HTR-8/SVneo (cell line): ENCODE data around the gene TP53INP2.
"Not testable (repeated sequence)": the region's sequence is repeated elsewhere in the genome, so short reads cannot be mapped to it uniquely, and the experiment has no call there.

ENCODE experiments used
- DNase-seq: peaks from one replicate; pipeline ENCODE4 v3.0.0; 2011; ENCODE audit warnings: low spot score, mixed read lengths; ENCODE audit not compliant: insufficient read length
- FAIRE-seq: peaks from 2 replicates; lab custom pipeline; 2011; peaks lifted over from hg19 to GRCh38; lab: Jason Lieb, UNC

Gene TP53INP2, protein sequence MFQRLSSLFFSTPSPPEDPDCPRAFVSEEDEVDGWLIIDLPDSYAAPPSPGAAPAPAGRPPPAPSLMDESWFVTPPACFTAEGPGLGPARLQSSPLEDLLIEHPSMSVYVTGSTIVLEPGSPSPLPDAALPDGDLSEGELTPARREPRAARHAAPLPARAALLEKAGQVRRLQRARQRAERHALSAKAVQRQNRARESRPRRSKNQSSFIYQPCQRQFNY

DNA sequence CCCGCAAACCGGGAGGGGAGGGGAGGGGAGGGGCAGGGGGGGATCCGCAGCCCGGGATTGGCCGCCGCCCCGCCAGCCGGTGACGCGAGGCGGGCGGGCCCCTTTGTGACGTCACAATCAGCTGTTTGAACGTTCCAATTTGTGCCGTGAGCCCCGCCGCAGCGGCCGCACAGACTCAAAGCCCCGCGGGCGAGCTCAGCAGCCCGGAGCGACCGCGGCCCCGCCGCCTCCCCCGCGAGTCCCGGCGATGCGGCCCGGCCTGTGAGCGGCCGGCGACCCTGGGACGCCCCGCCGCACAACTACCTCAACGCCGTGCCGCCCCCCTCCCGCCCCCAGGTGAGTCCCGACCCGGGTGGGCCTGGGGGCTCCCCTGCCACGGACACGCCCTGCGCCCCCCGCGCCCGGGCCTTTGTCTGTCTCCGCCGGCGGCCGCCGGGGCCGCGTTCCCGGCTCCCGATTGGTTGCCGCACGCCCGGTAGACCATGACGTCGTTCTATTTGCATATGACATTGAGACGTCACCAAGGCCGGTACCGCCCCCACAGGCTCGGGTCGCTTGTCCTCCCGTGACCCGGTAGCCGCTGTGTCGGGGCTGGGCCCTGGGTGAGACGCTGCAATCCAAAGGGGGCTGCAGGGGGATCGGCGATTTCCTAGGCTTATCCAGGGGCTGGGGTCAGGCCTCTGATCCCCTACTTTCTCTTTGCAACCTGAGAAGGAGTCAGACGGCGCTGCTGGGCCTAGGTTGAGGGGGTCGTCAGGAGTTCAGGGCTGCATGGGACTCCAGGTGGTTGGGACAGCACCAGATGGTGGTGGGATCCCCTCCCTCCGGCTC is at the start of gene TP53INP2:
TP53INP2 (plus strand) TSS at position 168 of the 831 bp plus-strand sequence. CDS start 4,396 bp downstream, outside the sequence.
- FAIRE-seq, result no peak
- peak; percentile 83 for DNase-seq

DNA sequence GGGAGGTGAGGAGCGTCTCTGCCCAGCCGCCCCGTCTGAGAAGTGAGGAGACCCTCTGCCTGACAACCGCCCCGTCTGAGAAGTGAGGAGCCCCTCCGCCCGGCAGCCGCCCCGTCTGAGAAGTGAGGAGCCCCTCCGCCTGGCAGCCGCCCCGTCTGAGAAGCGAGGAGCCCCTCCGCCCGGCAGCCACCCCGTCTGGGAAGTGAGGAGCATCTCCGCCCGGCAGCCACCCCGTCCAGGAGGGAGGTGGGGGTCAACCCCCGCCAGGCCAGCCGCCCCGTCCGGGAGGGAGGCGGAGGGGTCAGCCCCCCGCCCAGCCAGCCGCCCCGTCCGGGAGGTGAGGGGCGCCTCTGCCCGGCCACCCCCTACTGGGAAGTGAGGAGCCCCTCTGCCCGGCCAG is 45.5 kb upstream of the TP53INP2 start:
- not testable (repeated sequence) for FAIRE-seq, DNase-seq

DNA sequence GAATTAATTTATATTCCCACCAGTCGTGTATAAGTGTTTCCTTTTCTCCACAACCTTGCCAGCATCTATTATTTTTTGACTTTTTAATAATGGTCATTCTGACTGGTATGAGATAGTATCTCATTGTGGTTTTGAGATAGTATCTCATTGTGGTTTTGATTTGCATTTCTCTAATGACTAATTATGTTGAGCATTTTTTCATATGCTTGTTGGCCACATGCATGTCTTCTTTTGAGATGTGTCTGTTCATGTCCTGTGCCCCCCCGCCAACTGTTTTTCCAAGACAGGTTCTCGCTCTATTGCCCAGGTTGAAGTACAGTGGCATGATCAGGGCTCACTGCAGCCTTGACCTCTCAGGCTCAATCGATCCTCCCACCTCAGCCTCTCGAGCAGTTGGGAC is 42.3 kb upstream of the TP53INP2 start:
- not testable (repeated sequence) for DNase-seq, FAIRE-seq

DNA sequence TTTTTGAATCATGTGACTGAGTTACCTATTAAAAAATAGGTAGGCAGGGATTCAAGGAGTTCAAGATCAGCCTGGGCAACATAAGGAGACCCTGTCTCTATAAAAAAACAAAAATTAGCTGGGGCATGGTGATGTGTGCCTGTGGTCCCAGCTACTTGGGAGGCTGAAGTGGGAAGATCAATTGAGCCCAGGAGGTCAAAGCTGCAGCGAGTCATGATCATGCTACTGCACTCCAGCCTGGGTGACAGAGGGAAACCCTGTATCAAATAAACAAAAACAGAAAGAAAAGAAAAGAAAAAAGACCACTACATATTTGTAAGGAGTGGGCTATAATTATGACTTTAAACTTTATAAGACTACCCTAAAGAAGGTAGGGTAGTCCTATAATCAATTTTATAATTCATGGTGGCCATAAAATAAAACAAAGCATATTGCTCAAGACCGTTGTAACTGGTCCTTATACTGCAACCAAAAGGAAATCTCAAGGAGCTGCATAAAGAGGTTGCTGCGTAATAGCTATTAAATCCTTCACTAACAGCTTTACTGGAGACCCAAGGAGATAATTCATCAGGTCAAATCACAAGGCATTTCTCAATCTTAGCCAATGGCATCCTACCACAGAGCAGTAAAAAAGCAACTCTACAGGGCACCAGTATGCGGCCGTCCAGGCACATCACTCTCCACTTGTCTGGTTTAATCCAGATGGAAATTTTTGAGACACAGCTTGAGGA is 40.8 kb upstream of the TP53INP2 start:
- no peak for FAIRE-seq
- DNase-seq, result no peak

DNA sequence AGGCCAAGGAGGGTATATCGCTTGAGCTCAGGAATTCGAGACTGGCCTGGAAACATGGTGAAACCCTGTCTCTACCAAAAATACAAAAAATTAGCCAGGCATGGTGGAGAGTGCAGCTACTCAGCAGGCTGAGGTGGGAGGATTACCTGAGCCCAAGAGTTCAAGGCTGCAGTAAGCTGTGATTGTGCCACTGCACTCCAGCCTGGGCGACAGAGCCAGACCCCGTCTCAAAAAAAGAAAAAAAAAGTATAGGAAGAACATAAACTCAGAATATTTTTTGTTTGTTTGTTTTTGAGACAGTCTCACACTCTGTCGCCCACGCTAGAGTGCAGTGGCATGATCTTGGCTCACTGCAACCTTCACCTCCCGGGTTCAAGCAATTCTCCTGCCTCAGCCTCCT is 39.4 kb upstream of the TP53INP2 start:
- DNase-seq, FAIRE-seq: not testable (repeated sequence)

DNA sequence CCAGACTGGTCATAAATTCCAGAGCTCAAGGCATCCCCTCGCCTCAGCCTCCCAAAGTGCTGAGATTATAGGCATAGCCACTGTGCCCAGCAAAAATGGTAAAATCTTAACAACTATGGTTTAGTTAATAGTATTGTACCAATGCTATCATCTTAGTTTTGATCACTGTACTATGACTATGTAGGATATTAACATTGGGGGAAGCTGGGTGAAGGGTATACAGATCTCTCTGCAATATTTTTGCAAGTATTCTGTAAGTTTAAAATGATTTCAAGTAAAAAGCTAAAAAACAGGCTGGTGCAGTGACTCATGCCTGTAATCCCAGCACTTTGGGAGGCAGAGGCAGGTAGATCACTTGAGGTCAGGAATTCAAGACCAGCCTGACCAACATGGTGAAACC is 35.0 kb upstream of the TP53INP2 start:
- DNase-seq, result no peak
- FAIRE-seq, result no peak

DNA sequence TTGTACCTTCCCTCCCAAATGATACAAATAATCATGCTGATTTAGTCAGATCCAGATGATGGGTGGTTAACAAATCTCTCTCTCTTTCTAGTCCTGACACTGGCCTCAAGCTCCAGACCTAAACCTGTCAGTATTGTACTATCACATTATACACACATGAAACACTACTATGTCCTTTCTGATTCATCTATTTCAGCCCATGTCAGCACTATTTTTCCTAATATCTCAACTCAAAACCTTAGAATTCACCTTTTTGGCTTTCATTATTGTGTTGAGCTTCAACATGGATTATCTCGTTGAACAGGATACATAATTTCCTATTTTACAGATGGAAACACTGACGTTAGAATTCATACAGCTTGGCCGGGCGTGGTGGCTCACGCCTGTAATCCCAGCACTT is 30.7 kb upstream of the TP53INP2 start:
- FAIRE-seq, result no peak
- DNase-seq, result no peak

DNA sequence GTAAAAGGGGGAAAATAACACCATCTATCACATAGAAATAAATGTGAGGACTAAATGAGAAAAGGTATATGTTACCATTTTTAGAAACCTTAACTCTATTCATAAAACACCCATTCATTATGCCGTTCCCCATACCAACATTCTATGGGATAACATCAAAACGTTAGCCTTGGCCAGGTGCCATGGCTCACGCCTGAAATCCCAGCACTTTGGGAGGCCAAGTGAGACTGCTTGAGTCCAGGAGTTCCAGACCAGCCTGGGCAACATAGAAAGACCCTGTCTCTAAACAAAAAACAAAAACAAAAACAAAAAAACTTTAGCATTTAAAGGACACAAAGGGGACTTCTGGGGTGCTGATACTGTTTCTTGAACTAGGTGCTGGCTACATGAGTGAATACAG is 28.6 kb upstream of the TP53INP2 start:
- no peak for DNase-seq

DNA sequence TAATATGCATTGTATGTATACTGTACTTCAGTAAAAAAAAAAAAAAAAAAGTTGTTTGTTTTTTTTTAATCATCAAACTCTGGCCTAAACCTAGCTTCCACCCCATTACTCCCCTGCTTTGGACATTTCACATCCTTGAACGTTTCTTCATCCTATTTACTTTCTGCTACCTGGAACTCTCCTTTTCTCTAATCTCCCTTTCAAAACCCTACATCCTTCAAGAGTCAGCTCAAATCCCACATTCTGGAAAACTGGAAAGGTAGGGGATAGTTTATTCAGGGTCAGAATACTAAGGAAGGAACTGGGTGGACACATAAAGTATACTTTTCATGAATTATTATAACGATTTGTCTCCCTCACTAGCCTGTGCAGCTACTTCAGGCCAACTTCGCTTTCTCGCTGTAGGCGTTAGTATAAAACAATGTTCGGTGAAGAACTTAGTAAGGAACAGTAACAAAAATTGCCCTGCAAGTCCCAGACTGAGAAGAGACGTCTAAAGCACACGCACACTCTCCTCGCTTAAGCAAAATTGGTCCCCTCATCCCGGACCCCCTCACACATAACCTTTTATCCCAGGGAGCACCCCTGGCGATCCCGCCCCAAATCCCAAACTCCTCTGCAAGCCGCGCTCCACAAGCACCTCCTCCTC is 28.0 kb upstream of the TP53INP2 start:
- FAIRE-seq (no peak), DNase-seq (no peak)

More for the DNA sequence above, 28.6 kb upstream of the TP53INP2 start:
- FAIRE-seq, result no peak

DNA sequence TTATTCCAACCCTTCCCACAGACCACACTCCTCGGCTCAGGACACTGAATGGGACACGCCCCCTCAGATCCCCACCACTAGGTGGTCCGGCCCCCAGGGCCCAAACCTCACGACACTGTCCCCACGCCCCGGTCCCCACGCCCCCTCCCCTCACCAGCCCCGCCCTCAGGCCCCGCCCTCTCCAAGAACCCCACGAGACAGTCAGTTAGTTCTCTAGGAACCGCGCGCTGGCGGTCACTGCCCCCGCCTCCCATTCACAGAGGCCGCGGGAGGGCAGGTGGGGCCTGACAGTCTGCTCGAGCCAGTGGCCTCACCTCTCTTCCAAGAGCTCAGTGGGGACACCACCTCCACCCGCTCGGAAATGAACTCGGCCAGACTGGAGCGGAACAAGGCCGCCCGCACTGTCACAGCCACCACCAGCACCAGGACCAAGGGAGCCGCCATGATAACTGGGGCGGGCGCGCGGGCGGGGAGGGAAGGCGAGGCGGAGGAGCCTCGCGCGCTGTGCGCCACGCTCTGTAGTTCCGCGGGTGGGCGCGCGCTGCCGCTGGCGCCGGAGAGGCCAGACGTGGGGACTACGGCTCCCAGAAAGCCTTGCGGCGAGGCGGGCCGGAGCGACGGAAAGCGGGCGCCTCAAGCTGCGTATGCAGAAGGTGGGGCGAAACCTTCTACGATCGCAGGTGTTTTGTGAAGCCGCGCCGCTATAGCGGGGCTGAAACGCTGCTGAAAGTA is 27.3 kb upstream of the TP53INP2 start, which contains the start of gene PIGU:
PIGU (minus strand) TSS at position 451 of the 732 bp plus-strand sequence; CDS start at position 444, 7 bp downstream.
- FAIRE-seq, result peak; percentile 96
- peak; percentile 95 for DNase-seq

DNA sequence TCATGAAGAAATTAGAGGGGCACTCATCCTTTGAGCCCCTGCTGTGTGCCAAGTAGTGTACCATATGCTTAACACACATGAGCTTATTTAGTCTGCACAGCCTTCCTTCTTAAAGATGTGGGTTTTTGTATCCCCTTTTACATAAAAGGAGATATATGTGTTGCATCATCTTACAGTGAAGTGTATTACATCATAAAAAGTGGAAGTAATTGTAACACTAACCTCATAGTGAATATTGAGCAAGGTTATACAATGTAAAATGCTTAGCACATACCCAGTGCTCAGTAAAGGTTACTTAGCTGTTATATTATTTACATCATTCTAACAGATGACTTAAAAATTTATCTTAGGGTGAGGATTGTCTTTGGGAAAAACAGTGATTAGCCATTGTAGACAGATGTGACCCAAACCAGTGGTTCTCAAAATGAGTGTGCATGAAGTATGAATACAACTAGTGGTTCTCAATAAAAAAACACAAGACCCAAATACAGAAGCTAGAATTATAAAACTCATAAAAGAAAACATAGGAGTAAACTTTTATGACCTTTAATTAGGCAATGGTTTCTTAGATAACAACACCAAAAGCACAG is 23.5 kb upstream of the TP53INP2 start:
- DNase-seq, result no peak
- no peak for FAIRE-seq

DNA sequence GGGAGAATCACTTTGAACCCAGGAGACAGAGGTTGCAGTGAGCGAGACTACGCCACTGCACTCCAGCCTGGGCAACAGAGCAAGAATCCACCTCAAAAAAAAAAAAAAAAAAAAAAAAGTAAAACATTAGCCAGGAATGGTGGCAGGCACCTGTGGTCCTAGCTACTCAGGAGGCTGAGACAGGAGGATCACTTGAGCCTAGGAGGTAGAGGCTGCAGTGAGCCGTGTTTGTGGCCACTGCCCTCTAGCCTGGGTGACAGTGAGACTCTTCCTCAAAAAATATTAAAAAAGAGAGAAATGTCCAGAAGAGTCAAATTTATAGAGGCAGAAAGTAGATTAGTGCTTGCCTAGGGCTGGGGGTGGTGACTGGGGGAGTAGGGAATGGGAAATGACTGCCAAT is 20.5 kb upstream of the TP53INP2 start:
- no peak for DNase-seq
- no peak for FAIRE-seq

DNA sequence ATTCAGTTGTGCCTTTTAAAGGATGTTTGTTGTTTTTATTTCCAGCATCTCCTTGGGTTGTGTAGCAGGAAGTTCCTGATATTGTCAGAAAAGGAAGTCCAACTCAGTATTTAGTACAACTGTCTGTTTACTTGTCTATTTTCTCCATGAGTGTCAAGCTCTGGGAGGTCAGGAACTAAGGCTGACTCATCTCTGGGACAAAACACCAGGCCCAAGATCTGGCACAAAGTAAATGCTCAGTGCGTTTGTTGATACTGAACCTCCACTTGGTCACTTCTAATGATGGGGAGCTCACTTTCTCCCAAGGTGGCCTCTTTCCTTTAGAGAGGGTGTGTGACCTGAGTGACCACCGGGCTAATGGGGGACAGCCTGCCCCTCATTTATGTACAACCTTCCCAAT is 14.7 kb upstream of the TP53INP2 start:
- DNase-seq, result no peak
- FAIRE-seq, result no peak

DNA sequence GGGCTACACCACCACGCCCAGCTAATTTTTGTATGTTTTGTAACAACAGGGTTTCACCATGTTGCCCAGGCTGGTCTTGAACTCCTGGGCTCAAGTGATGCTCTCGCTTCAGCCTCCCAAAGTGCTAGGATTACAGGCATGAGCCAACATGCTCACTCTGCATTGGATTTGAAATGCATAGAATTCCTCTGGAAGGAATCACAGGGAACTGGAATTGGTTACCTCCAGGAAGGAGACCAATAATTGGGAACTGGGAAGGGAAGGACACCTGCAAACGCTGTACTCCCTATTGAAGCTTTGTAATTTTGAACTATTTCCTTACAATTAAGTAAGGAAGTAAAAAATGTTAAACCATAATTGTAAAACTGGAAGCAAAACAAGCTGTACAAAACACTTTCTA is 12.3 kb upstream of the TP53INP2 start:
- DNase-seq, result no peak
- FAIRE-seq, result no peak

DNA sequence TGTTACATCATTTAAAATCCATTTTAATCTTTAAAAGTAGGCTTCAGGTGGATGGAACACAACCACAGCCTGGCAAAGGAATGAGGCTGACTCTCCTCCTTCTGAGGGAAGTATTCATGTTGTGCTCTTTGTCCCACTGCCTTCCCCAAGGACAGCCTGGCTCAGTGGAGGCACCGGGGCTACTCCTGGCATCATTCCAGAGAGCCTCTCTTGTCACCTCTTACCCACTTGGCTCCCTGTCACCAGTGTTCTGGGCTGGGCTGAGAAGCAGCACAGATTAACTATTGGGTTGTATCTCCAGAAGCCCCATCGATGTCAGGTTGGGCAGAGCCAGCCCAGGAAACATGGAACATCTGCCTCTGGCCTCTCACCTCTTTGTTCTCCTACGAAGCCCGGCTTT is 10.7 kb upstream of the TP53INP2 start:
- no peak for DNase-seq

DNA sequence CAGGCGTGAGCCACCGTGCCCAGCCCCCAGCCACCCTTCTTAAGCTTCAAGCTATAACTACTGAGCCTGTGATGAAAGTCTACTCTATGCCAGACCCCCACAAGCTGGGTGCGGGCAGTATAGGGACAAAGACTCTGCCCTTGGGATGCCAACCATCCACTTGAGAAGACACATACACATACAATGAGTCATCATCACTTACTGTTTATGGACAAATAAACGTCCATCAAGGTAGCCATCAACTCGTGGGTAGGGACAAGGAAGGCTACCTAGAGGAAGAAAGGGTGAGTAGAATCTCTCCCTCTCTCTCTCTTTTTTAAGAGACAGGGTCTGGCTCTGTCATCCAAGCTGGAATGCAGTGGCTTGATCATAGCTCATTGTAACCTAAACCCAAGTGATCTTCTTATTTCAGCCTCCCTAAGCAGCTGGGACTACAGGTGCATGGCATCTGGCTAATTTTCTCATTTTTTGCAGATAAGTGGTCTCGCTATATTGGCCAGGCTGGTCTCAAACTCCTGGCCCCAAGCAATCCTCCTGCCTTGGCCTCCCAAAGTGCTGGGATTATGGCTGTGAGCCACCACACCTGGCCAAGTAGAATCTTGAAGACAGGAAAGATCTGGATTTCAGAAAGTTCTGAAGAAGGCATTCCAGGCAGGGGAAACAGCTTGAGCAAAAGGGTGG is 2.6 kb upstream of the TP53INP2 start:
- FAIRE-seq (no peak), DNase-seq (no peak)

More for the DNA sequence above, 10.7 kb upstream of the TP53INP2 start:
- no peak for FAIRE-seq

DNA sequence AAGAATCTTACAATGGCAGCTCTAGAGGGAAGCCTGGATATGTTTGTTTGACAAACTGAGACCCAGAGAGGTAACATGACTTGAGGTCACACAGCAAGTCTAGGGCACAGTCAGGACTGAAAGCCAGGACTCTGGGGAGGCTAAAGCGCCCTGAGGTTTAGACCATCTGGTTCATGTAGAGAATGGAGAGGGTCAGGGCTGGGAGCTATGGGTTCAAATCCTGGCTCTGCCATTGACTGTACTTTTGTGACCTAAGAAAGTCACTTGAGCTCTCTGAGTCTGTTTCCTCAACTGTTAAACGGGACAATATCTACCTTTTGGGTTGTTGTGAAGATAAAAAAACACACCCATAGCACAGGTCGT is 1.1 kb upstream of the TP53INP2 start:
- DNase-seq (no peak), FAIRE-seq (no peak)

DNA sequence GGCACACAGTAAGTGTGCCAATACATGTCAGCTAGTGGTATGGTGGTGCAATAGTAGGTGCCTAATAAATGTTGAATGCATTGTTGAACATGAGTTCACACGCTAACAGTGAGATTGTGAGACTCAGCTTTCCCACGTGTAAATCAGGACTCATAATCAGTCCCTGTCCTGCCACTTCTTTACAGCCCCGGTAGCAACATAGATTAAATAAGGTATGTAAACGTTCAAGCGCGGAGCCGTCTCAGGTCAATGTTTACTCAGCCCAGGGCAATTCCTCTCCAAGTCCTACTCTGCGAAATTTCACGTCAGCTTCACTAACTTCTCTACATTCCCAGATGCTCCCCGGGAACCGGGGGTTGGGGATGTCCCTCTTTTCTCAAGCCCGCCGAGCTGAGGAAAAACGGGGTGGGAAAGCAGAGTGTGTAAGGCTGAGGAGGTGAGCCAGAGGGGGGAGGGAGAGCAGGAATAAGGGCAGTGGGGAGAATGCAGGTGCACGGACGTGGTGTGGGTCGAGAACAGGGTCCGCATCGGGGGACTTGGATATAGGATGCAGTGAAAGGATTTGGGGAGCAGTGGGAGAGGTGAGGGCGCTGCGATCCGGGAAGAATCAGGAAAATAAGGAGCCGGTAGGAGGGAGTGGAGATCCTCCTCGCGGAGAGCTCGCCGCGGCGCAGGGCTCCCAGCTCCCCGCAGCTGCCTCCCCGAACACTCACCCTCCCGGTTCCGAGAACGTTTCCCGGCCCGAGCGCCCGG is 544 bp upstream of the TP53INP2 start:
- no peak for DNase-seq
- FAIRE-seq, result no peak
